HEK293 (cell line): ENCODE data around the gene VTI1B.
A peak's percentile ranks its signal among the peaks of the same experiment; 100 is the strongest.

ENCODE experiments used
- GLIS1 ChIP-seq: fragments of 450-650 bp; formaldehyde crosslinking; IDR thresholded peaks from 2 replicates; pipeline ENCODE4 v1.5.1; 2016; ENCODE audit warnings: missing biosample characterization, missing genetic modification characterization
- HOXC10 ChIP-seq: sonication (generic); formaldehyde crosslinking; IDR thresholded peaks from 2 replicates; pipeline ENCODE4 v1.8.1; 2023; ENCODE audit warnings: mild to moderate bottlenecking, missing genetic modification reagents
- SP3 ChIP-seq: fragments of 450-650 bp; formaldehyde crosslinking; IDR thresholded peaks from 2 replicates; pipeline ENCODE4 v1.5.1; 2016; ENCODE audit warnings: missing biosample characterization, missing genetic modification characterization
- ZEB2 ChIP-seq: fragments of 450-650 bp; formaldehyde crosslinking; IDR thresholded peaks from 2 replicates; pipeline ENCODE4 v1.5.1; 2016; ENCODE audit warnings: missing biosample characterization, missing genetic modification characterization
- ZNF132 ChIP-seq: fragments of 450-650 bp; formaldehyde crosslinking; IDR thresholded peaks from 2 replicates; pipeline ENCODE4 v1.5.1; 2017; ENCODE audit warnings: missing biosample characterization, missing genetic modification characterization, borderline replicate concordance
- ZNF175 ChIP-seq: fragments of 450-650 bp; formaldehyde crosslinking; IDR thresholded peaks from 2 replicates; pipeline ENCODE4 v1.5.1; 2016; ENCODE audit warnings: missing biosample characterization, missing genetic modification characterization
- ZNF335 ChIP-seq: fragments of 450-650 bp; formaldehyde crosslinking; conservative IDR thresholded peaks from 2 replicates; pipeline ENCODE4 v1.5.1; 2016; ENCODE audit warnings: missing biosample characterization, missing genetic modification characterization
- ZNF366 ChIP-seq: fragments of 450-650 bp; formaldehyde crosslinking; conservative IDR thresholded peaks from 2 replicates; pipeline ENCODE4 v1.5.1; 2016; ENCODE audit warnings: missing biosample characterization, missing genetic modification characterization
- ZNF394 ChIP-seq: fragments of 450-650 bp; formaldehyde crosslinking; IDR thresholded peaks from 2 replicates; pipeline ENCODE4 v1.5.1; 2016; ENCODE audit warnings: missing biosample characterization, missing genetic modification characterization, mild to moderate bottlenecking, moderate library complexity, borderline replicate concordance
- ZNF514 ChIP-seq: fragments of 450-650 bp; formaldehyde crosslinking; IDR thresholded peaks from 2 replicates; pipeline ENCODE4 v1.5.1; 2016; ENCODE audit warnings: missing biosample characterization, missing genetic modification characterization
- ZNF561 ChIP-seq: fragments of 450-650 bp; IDR thresholded peaks from 2 replicates; pipeline ENCODE4 v1.5.1; 2018; ENCODE audit warnings: missing biosample characterization, missing genetic modification characterization, borderline replicate concordance
- ZNF585B ChIP-seq: fragments of 450-650 bp; formaldehyde crosslinking; IDR thresholded peaks from 2 replicates; pipeline ENCODE4 v1.5.1; 2016; ENCODE audit warnings: missing biosample characterization, missing genetic modification characterization
- ZNF670 ChIP-seq: fragments of 450-650 bp; formaldehyde crosslinking; IDR thresholded peaks from 2 replicates; pipeline ENCODE4 v1.5.1; 2016; ENCODE audit warnings: missing biosample characterization, missing genetic modification characterization, low read depth
- ZNF707 ChIP-seq: fragments of 450-650 bp; formaldehyde crosslinking; IDR thresholded peaks from 2 replicates; pipeline ENCODE4 v1.5.1; 2016; ENCODE audit warnings: missing biosample characterization, missing genetic modification characterization
- ZNF791 ChIP-seq: fragments of 450-650 bp; formaldehyde crosslinking; IDR thresholded peaks from 2 replicates; pipeline ENCODE4 v1.5.1; 2016; ENCODE audit warnings: missing biosample characterization, missing genetic modification characterization
- TF ChIP-seq, protein P1 (sequence below): fragments of 450-650 bp; formaldehyde crosslinking; conservative IDR thresholded peaks from 2 replicates; pipeline ENCODE4 v1.5.1; 2016; ENCODE audit warnings: low read depth, missing biosample characterization, missing genetic modification characterization
- TF ChIP-seq, protein P2 (sequence below): fragments of 450-650 bp; formaldehyde crosslinking; conservative IDR thresholded peaks from 2 replicates; pipeline ENCODE4 v1.5.1; 2016; ENCODE audit warnings: low read depth, missing biosample characterization, missing genetic modification characterization
- TF ChIP-seq, protein P3 (sequence below): fragments of 450-650 bp; formaldehyde crosslinking; IDR thresholded peaks from 2 replicates; pipeline ENCODE4 v1.5.1; 2017; ENCODE audit warnings: missing biosample characterization, missing genetic modification characterization
- TF ChIP-seq, protein P4 (sequence below): fragments of 450-650 bp; formaldehyde crosslinking; IDR thresholded peaks from 2 replicates; pipeline ENCODE4 v1.5.1; 2016; ENCODE audit warnings: missing biosample characterization, missing genetic modification characterization
- TF ChIP-seq, protein P5 (sequence below): fragments of 450-650 bp; formaldehyde crosslinking; IDR thresholded peaks from 2 replicates; pipeline ENCODE4 v1.5.0; 2017; ENCODE audit warnings: missing biosample characterization, missing genetic modification characterization, borderline replicate concordance
- TF ChIP-seq, protein P6 (sequence below): fragments of 450-650 bp; formaldehyde crosslinking; IDR thresholded peaks from 2 replicates; pipeline ENCODE4 v1.5.1; 2016; ENCODE audit warnings: missing biosample characterization, missing genetic modification characterization
- TF ChIP-seq, protein P7 (sequence below): fragments of 450-650 bp; formaldehyde crosslinking; IDR thresholded peaks from 2 replicates; pipeline ENCODE4 v1.5.1; 2017; ENCODE audit warnings: missing biosample characterization, mild to moderate bottlenecking, missing genetic modification characterization, moderate library complexity

The VTI1B gene

DNA sequence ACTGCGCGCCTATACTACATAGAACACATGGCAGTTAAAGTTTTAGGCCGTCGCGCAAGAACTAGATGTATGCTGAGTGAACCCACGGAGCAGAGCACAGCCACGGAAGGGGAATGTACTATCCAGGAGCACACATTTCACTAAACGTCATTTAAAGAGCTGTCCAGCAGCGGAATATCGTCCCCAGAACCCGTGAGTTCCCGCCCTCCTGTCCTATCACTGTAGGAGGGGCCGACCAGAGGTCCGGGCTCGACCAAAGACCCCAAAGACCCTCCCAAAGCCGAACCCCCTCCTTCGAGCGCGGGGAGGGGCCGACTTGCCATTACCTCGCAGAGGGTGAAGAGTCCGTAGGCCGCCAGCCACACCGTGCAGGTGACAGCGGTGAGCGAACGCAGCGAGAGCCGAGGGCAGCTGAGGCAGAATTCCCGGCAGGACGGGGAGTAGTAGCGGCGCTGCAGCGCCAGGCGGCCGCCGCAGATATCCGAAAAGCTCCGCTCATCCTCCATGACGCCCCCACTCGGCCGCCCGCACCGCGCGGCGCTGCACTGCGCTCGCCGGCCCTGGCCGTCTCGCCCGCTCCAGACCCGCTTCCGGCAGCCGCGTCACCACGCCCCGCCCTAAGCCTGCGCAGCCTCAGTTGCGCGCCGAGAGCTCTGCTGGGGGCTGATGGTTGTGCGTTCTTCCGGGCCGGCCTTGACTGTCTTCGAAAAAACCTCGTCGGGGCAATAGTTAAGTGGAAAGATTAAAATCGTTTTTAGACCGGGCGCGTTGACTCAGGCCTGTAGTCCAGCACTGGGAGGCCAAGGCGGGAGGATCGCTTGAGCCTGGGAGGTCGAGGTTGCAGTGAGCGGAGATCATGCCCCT, 74.5 kb downstream of the VTI1B start, which contains the start of gene PIGH (continued):
- TF ChIP-seq ZNF335 (tag by site-specific recombination) (peak; percentile 77), ZNF670 (tag by site-specific recombination) (no peak), ZEB2 (0 out of 2 replicates have a peak, but pooled peaks have one; percentile 33), ZNF394 (tag by site-specific recombination) (no peak), ZNF514 (tag by site-specific recombination) (no peak), ZNF707 (tag by site-specific recombination) (no peak), SP3 (tag by site-specific recombination) (peak; percentile 78), ZNF175 (tag by site-specific recombination) (no peak), ZNF366 (tag by site-specific recombination) (no peak), GLIS1 (tag by site-specific recombination) (peak; percentile 81), ZNF132 (no peak), ZNF791 (tag by site-specific recombination) (no peak), ZNF585B (tag by site-specific recombination) (no peak), HOXC10 (CRISPR knock-in tag) (no peak), ZNF561 (peak; percentile 73; the same call in 1 of the 2 replicates)
- TF ChIP-seq, protein P1, sequence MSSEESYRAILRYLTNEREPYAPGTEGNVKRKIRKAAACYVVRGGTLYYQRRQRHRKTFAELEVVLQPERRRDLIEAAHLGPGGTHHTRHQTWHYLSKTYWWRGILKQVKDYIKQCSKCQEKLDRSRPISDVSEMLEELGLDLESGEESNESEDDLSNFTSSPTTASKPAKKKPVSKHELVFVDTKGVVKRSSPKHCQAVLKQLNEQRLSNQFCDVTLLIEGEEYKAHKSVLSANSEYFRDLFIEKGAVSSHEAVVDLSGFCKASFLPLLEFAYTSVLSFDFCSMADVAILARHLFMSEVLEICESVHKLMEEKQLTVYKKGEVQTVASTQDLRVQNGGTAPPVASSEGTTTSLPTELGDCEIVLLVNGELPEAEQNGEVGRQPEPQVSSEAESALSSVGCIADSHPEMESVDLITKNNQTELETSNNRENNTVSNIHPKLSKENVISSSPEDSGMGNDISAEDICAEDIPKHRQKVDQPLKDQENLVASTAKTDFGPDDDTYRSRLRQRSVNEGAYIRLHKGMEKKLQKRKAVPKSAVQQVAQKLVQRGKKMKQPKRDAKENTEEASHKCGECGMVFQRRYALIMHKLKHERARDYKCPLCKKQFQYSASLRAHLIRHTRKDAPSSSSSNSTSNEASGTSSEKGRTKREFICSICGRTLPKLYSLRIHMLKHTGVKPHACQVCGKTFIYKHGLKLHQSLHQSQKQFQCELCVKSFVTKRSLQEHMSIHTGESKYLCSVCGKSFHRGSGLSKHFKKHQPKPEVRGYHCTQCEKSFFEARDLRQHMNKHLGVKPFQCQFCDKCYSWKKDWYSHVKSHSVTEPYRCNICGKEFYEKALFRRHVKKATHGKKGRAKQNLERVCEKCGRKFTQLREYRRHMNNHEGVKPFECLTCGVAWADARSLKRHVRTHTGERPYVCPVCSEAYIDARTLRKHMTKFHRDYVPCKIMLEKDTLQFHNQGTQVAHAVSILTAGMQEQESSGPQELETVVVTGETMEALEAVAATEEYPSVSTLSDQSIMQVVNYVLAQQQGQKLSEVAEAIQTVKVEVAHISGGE (tag by site-specific recombination) = peak; percentile 93
- TF ChIP-seq, protein P2, sequence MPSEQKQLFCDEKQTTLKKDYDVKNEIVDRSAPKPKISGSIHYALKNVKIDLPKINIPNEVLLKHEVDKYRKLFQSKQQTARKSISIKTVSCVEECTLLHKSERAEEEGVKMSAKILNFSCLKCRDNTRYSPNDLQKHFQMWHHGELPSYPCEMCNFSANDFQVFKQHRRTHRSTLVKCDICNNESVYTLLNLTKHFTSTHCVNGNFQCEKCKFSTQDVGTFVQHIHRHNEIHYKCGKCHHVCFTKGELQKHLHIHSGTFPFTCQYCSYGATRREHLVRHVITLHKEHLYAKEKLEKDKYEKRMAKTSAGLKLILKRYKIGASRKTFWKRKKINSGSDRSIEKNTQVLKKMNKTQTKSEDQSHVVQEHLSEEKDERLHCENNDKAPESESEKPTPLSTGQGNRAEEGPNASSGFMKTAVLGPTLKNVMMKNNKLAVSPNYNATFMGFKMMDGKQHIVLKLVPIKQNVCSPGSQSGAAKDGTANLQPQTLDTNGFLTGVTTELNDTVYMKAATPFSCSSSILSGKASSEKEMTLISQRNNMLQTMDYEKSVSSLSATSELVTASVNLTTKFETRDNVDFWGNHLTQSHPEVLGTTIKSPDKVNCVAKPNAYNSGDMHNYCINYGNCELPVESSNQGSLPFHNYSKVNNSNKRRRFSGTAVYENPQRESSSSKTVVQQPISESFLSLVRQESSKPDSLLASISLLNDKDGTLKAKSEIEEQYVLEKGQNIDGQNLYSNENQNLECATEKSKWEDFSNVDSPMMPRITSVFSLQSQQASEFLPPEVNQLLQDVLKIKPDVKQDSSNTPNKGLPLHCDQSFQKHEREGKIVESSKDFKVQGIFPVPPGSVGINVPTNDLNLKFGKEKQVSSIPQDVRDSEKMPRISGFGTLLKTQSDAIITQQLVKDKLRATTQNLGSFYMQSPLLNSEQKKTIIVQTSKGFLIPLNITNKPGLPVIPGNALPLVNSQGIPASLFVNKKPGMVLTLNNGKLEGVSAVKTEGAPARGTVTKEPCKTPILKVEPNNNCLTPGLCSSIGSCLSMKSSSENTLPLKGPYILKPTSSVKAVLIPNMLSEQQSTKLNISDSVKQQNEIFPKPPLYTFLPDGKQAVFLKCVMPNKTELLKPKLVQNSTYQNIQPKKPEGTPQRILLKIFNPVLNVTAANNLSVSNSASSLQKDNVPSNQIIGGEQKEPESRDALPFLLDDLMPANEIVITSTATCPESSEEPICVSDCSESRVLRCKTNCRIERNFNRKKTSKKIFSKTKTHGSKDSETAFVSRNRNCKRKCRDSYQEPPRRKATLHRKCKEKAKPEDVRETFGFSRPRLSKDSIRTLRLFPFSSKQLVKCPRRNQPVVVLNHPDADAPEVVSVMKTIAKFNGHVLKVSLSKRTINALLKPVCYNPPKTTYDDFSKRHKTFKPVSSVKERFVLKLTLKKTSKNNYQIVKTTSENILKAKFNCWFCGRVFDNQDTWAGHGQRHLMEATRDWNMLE (tag by site-specific recombination) = 0 out of 2 replicates have a peak, but pooled peaks have one; percentile 50
- TF ChIP-seq, protein P3, sequence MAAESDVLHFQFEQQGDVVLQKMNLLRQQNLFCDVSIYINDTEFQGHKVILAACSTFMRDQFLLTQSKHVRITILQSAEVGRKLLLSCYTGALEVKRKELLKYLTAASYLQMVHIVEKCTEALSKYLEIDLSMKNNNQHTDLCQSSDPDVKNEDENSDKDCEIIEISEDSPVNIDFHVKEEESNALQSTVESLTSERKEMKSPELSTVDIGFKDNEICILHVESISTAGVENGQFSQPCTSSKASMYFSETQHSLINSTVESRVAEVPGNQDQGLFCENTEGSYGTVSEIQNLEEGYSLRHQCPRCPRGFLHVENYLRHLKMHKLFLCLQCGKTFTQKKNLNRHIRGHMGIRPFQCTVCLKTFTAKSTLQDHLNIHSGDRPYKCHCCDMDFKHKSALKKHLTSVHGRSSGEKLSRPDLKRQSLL = no peak
- TF ChIP-seq, protein P4, sequence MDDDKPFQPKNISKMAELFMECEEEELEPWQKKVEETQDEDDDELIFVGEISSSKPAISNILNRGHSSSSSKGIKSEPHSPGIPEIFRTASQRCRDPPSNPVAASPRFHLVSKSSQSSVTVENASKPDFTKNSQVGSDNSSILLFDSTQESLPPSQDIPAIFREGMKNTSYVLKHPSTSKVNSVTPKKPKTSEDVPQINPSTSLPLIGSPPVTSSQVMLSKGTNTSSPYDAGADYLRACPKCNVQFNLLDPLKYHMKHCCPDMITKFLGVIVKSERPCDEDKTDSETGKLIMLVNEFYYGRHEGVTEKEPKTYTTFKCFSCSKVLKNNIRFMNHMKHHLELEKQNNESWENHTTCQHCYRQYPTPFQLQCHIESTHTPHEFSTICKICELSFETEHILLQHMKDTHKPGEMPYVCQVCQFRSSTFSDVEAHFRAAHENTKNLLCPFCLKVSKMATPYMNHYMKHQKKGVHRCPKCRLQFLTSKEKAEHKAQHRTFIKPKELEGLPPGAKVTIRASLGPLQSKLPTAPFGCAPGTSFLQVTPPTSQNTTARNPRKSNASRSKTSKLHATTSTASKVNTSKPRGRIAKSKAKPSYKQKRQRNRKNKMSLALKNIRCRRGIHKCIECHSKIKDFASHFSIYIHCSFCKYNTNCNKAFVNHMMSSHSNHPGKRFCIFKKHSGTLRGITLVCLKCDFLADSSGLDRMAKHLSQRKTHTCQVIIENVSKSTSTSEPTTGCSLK = no peak
- TF ChIP-seq, protein P5, sequence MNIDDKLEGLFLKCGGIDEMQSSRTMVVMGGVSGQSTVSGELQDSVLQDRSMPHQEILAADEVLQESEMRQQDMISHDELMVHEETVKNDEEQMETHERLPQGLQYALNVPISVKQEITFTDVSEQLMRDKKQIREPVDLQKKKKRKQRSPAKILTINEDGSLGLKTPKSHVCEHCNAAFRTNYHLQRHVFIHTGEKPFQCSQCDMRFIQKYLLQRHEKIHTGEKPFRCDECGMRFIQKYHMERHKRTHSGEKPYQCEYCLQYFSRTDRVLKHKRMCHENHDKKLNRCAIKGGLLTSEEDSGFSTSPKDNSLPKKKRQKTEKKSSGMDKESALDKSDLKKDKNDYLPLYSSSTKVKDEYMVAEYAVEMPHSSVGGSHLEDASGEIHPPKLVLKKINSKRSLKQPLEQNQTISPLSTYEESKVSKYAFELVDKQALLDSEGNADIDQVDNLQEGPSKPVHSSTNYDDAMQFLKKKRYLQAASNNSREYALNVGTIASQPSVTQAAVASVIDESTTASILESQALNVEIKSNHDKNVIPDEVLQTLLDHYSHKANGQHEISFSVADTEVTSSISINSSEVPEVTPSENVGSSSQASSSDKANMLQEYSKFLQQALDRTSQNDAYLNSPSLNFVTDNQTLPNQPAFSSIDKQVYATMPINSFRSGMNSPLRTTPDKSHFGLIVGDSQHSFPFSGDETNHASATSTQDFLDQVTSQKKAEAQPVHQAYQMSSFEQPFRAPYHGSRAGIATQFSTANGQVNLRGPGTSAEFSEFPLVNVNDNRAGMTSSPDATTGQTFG = no peak
- TF ChIP-seq, protein P6, sequence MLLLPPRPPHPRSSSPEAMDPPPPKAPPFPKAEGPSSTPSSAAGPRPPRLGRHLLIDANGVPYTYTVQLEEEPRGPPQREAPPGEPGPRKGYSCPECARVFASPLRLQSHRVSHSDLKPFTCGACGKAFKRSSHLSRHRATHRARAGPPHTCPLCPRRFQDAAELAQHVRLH (tag by site-specific recombination) = no peak
- TF ChIP-seq, protein P7, sequence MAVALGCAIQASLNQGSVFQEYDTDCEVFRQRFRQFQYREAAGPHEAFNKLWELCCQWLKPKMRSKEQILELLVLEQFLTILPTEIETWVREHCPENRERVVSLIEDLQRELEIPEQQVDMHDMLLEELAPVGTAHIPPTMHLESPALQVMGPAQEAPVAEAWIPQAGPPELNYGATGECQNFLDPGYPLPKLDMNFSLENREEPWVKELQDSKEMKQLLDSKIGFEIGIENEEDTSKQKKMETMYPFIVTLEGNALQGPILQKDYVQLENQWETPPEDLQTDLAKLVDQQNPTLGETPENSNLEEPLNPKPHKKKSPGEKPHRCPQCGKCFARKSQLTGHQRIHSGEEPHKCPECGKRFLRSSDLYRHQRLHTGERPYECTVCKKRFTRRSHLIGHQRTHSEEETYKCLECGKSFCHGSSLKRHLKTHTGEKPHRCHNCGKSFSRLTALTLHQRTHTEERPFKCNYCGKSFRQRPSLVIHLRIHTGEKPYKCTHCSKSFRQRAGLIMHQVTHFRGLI (tag by site-specific recombination) = 0 out of 2 replicates have a peak, but pooled peaks have one; percentile 43
